ENCODE results near the gene TMEM59L.

DNA sequence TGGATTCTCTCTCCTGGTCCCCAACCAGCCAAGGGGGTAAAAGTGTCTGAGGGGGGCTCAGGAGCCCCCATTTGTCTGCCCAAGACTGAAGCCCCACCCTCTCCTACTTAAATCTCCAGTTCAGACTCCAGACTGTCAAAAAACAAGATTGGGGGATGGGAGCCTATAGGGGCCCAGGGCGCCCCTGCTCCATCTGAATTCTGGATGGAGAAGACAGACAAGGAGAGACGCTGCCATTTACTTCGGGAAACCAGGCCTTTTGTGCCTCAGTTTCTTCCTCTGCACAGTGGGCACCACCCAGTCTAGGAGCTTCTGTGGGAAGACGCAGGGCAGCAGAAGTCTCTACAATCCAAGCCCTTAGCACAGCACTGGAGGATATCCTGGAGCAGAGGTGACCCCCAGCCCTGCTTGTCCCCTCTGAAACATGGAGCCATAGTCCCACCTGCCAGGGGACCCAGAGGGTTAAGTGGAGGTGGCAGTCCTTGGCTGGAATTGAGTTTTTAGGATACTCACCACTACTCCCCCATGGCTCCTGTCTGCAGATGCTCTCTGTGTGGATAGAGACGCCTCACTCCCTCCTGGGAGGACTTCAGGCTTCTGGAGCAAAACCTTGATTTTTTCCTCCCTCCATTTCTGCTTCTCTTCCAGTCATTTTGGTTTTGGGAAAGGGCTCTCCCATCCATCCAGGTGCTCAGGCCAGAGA lies 4.4 kb upstream of the TMEM59L start:
- no peak for TF ChIP-seq TP53 (CRISPR knock-in tag; conservative IDR thresholded peaks at IDR 0.05)
- TF ChIP-seq ZNF329 (CRISPR knock-in tag; IDR thresholded peaks at IDR 0.05; ENCODE audit: low read depth): no peak
- TF ChIP-seq MYC (CRISPR knock-in tag; IDR thresholded peaks at IDR 0.05; ENCODE audit: borderline replicate concordance): no peak
- TF ChIP-seq, protein P1, sequence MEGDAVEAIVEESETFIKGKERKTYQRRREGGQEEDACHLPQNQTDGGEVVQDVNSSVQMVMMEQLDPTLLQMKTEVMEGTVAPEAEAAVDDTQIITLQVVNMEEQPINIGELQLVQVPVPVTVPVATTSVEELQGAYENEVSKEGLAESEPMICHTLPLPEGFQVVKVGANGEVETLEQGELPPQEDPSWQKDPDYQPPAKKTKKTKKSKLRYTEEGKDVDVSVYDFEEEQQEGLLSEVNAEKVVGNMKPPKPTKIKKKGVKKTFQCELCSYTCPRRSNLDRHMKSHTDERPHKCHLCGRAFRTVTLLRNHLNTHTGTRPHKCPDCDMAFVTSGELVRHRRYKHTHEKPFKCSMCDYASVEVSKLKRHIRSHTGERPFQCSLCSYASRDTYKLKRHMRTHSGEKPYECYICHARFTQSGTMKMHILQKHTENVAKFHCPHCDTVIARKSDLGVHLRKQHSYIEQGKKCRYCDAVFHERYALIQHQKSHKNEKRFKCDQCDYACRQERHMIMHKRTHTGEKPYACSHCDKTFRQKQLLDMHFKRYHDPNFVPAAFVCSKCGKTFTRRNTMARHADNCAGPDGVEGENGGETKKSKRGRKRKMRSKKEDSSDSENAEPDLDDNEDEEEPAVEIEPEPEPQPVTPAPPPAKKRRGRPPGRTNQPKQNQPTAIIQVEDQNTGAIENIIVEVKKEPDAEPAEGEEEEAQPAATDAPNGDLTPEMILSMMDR (CRISPR knock-in tag; IDR thresholded peaks at IDR 0.05): no peak
- TF ChIP-seq SP5 (CRISPR knock-in tag; IDR thresholded peaks at IDR 0.05; ENCODE audit: borderline replicate concordance, low read depth): no peak
- no peak for TF ChIP-seq ZBTB26 (CRISPR knock-in tag; IDR thresholded peaks at IDR 0.05; ENCODE audit: borderline replicate concordance)
- TF ChIP-seq HOXA7 (CRISPR knock-in tag; IDR thresholded peaks at IDR 0.05): no peak
- no peak for TF ChIP-seq ZNF841 (CRISPR knock-in tag; IDR thresholded peaks at IDR 0.05; ENCODE audit: borderline replicate concordance)
- TF ChIP-seq ZNF17 (CRISPR knock-in tag; IDR thresholded peaks at IDR 0.05): no peak
- no peak for TF ChIP-seq POLR2A (IDR thresholded peaks at IDR 0.05; ENCODE audit: insufficient read depth in 1 of 2, low read depth in 2 of 2, low read length in 2 of 2)
